ENCODE measurements around the gene ATG2B.
"Not testable (repeated sequence)": the region's sequence is repeated elsewhere in the genome, so short reads cannot be mapped to it uniquely, and the experiment has no call there.

Gene ATG2B

GRCh38 chr14:96247031-96247430 lies 116.1 kb downstream of the ATG2B start:
- Histone ChIP-seq H3K4me2 (ENCODE audit: low read length) (no peak overlapping the region), H3K27me3 (ENCODE audit: insufficient read depth, low read length) (no peaks in the 10 kb centered on the region), H3K27ac (ENCODE audit: low read depth, low read length, poor library complexity, severe bottlenecking) (no peak overlapping the region), H4K20me1 (ENCODE audit: insufficient read depth, low read length) (no peaks in the 10 kb centered on the region), H3F3A (ENCODE audit: insufficient read depth, low read length) (no peaks in the 10 kb centered on the region), H2AFZ (ENCODE audit: low read length) (no peak overlapping the region), H3K4me3 (ENCODE audit: low read depth, low read length, poor library complexity, severe bottlenecking) (no peak overlapping the region), H3K4me1 (ENCODE audit: insufficient read depth, low read length, severe bottlenecking) (no peaks in the 10 kb centered on the region), H3K36me3 (ENCODE audit: insufficient read depth, low read length) (no peaks in the 10 kb centered on the region), H3K79me2 (ENCODE audit: insufficient read depth, low read length) (no peaks in the 10 kb centered on the region), H3K9ac (ENCODE audit: low read length) (no peak overlapping the region), H3K9me3 (ENCODE audit: low read length) (no peaks in the 10 kb centered on the region), H3K9me2 (ENCODE audit: low read depth, low read length) (no peaks in the 10 kb centered on the region)
- TF ChIP-seq CTCF (IDR thresholded peaks at IDR 0.05; ENCODE audit: low read length) (no peak), EZH2 (IDR thresholded peaks at IDR 0.05; ENCODE audit: borderline replicate concordance, low read length) (no peak)

- Histone ChIP-seq H3K27me3 (ENCODE audit: insufficient read depth, low read length) (no peaks in the 10 kb centered on the region), H3K4me1 (ENCODE audit: insufficient read depth, low read length, severe bottlenecking) (no peaks in the 10 kb centered on the region), H3K79me2 (ENCODE audit: insufficient read depth, low read length) (no peaks in the 10 kb centered on the region), H3K9me2 (ENCODE audit: low read depth, low read length) (no peaks in the 10 kb centered on the region), H4K20me1 (ENCODE audit: insufficient read depth, low read length) (no peaks in the 10 kb centered on the region), H3K27ac (ENCODE audit: low read depth, low read length, poor library complexity, severe bottlenecking) (no peak overlapping the region), H3K4me2 (ENCODE audit: low read length) (no peak overlapping the region), H3K9ac (ENCODE audit: low read length) (no peak overlapping the region), H2AFZ (ENCODE audit: low read length) (no peak overlapping the region), H3F3A (ENCODE audit: insufficient read depth, low read length) (no peaks in the 10 kb centered on the region), H3K9me3 (ENCODE audit: low read length) (no peaks in the 10 kb centered on the region), H3K36me3 (ENCODE audit: insufficient read depth, low read length) (no peaks in the 10 kb centered on the region), H3K4me3 (ENCODE audit: low read depth, low read length, poor library complexity, severe bottlenecking) (no peak overlapping the region)
- no peak for TF ChIP-seq CTCF (IDR thresholded peaks at IDR 0.05; ENCODE audit: low read length)
- TF ChIP-seq EZH2 (IDR thresholded peaks at IDR 0.05; ENCODE audit: borderline replicate concordance, low read length): no peak
These were observed 116.6 kb downstream of the ATG2B start for GRCh38 chr14:96246539-96246847.

GRCh38 chr14:96245710-96246538 lies 117.2 kb downstream of the ATG2B start:
- no peak overlapping the region for H2AFZ ChIP-seq (ENCODE audit: low read length)
- no peak overlapping the region for H3K4me2 ChIP-seq (ENCODE audit: low read length)
- no peaks in the 10 kb centered on the region for H3K9me3 ChIP-seq (ENCODE audit: low read length)
- H3F3A ChIP-seq (ENCODE audit: insufficient read depth, low read length): no peaks in the 10 kb centered on the region
- H3K79me2 ChIP-seq (ENCODE audit: insufficient read depth, low read length): no peaks in the 10 kb centered on the region
- no peaks in the 10 kb centered on the region for H3K9me2 ChIP-seq (ENCODE audit: low read depth, low read length)
- no peaks in the 10 kb centered on the region for H3K4me1 ChIP-seq (ENCODE audit: insufficient read depth, low read length, severe bottlenecking)
- no peaks in the 10 kb centered on the region for H3K36me3 ChIP-seq (ENCODE audit: insufficient read depth, low read length)
- no peak for TF ChIP-seq EZH2 (IDR thresholded peaks at IDR 0.05; ENCODE audit: borderline replicate concordance, low read length)
- no peak for TF ChIP-seq CTCF (IDR thresholded peaks at IDR 0.05; ENCODE audit: low read length)
- no peak overlapping the region for H3K9ac ChIP-seq (ENCODE audit: low read length)
- no peak overlapping the region for H3K27ac ChIP-seq (ENCODE audit: low read depth, low read length, poor library complexity, severe bottlenecking)
- no peaks in the 10 kb centered on the region for H3K27me3 ChIP-seq (ENCODE audit: insufficient read depth, low read length)
- no peak overlapping the region for H3K4me3 ChIP-seq (ENCODE audit: low read depth, low read length, poor library complexity, severe bottlenecking)
- no peaks in the 10 kb centered on the region for H4K20me1 ChIP-seq (ENCODE audit: insufficient read depth, low read length)

GRCh38 chr14:96245074-96245473 lies 118.1 kb downstream of the ATG2B start:
- H3K79me2 ChIP-seq (ENCODE audit: insufficient read depth, low read length); H3K4me3 ChIP-seq (ENCODE audit: low read depth, low read length, poor library complexity, severe bottlenecking); H3K36me3 ChIP-seq (ENCODE audit: insufficient read depth, low read length); H3K27me3 ChIP-seq (ENCODE audit: insufficient read depth, low read length); H3K27ac ChIP-seq (ENCODE audit: low read depth, low read length, poor library complexity, severe bottlenecking); H4K20me1 ChIP-seq (ENCODE audit: insufficient read depth, low read length); H3K4me2 ChIP-seq (ENCODE audit: low read length); H2AFZ ChIP-seq (ENCODE audit: low read length); H3K9me2 ChIP-seq (ENCODE audit: low read depth, low read length); H3K4me1 ChIP-seq (ENCODE audit: insufficient read depth, low read length, severe bottlenecking); H3K9ac ChIP-seq (ENCODE audit: low read length); H3F3A ChIP-seq (ENCODE audit: insufficient read depth, low read length); H3K9me3 ChIP-seq (ENCODE audit: low read length): not testable (repeated sequence)

Measured in OCI-LY1 (cell line).